Measurements from ENCODE around the gene MSANTD2.

- TF ChIP-seq CTCF (IDR thresholded peaks at IDR 0.05): no peak
- TF ChIP-seq EZH2 (IDR thresholded peaks at IDR 0.05; ENCODE audit: borderline replicate concordance, insufficient read depth, low read depth, low read length, poor library complexity, severe bottlenecking): no peak
Observed at GRCh38 chr11:124829986-124830385, 29.8 kb upstream of the MSANTD2 start.

Data from B cell (primary cell).